GM12878 (cell line): ENCODE data around the gene ELAVL2. TPM values are rescaled to one million over a fixed set of nuclear protein-coding genes. Genes with fewer than 3 reads are reported as not detected.

Experiments used
- ATAC-seq: fragments of 200-7000 bp; cut with Tn5 transposase; 3 replicates; pipeline ENCODE4 v1.9.1; 2020; ENCODE audit warnings: mild to moderate bottlenecking, moderate library complexity
- BruUV-seq: library from RNA; stranded (reverse); fragments of 400-500 nt; replicated peaks from 2 replicates; lab custom pipeline; 2021; lab: Mats Ljungman, UMichigan
- CTCF ChIA-PET: fragments of 300-600 bp; sonication (Branson Sonifier 250); formaldehyde crosslinking; extraction: SDS; loops from one replicate; lab custom pipeline; 2021; ENCODE audit warnings: inconsistent platforms; lab: Yijun Ruan, JAX
- POLR2A ChIA-PET: fragments of 350-600 bp; formaldehyde crosslinking; extraction: SDS; loops from one replicate; lab custom pipeline; 2021; ENCODE audit warnings: inconsistent platforms; lab: Charles Lee
- RAD21 ChIA-PET: fragments of 300-600 bp; sonication (Branson Sonifier 250); formaldehyde crosslinking; loops from one replicate; lab custom pipeline; 2023; ENCODE audit warnings: antibody characterized with exemption; ENCODE audit not compliant: unreplicated experiment; lab: Charles Lee
- SMC1A ChIA-PET: fragments of 300-600 bp; sonication (Branson Sonifier 250); formaldehyde crosslinking; loops from one replicate; lab custom pipeline; 2023; ENCODE audit not compliant: unreplicated experiment, uncharacterized antibody; lab: Charles Lee
- DNase-seq: peaks from one replicate; pipeline ENCODE4 v3.0.0-alpha.2; 2011; ENCODE audit warnings: low read depth, low spot score
- FAIRE-seq: peaks from 3 replicates; lab custom pipeline; 2011; peaks lifted over from hg19 to GRCh38; lab: Jason Lieb, UNC
- H2AFZ ChIP-seq: 2 replicates; pipeline ENCODE4 v1.6.0; 2011; ENCODE audit warnings: low read depth, low read length, control low read depth; ENCODE audit not compliant: control insufficient read depth
- H3K27ac ChIP-seq: 2 replicates; pipeline ENCODE4 v1.5.1; 2011; ENCODE audit warnings: control low read depth; ENCODE audit not compliant: control insufficient read depth, insufficient read depth
- H3K27me3 ChIP-seq, 2 experiments: replicated peaks in 1 of 2; 2 replicates each; pipeline versions ENCODE4 v1.6.0 to v1.6.1; 2011; ENCODE audit warnings: low read length in 1 of 2; ENCODE audit not compliant: control insufficient read depth in 2 of 2, insufficient read depth in 2 of 2
- H3K36me3 ChIP-seq, 2 experiments: 2 replicates each; pipeline ENCODE4 v1.5.1; 2011; ENCODE audit warnings: low read length in 1 of 2; ENCODE audit not compliant: control insufficient read depth in 2 of 2, insufficient read depth in 2 of 2
- H3K4me1 ChIP-seq: 2 replicates; pipeline ENCODE4 v1.6.1; 2011; ENCODE audit warnings: mild to moderate bottlenecking, low read length, moderate library complexity, mixed read lengths; ENCODE audit not compliant: control insufficient read depth, insufficient read depth
- H3K4me2 ChIP-seq: 2 replicates; pipeline ENCODE4 v1.6.0; 2011; ENCODE audit warnings: control low read depth; ENCODE audit not compliant: control insufficient read depth, insufficient read depth
- H3K4me3 ChIP-seq: fragments of 200-600 bp; sonication (generic); 2 replicates; pipeline ENCODE4 v1.5.1; 2016
- H3K79me2 ChIP-seq: 2 replicates; pipeline ENCODE4 v1.6.0; 2011; ENCODE audit warnings: low read length; ENCODE audit not compliant: control insufficient read depth, insufficient read depth
- H3K9ac ChIP-seq: 2 replicates; pipeline ENCODE4 v1.8.0; 2011; ENCODE audit warnings: low read length, control low read depth, mixed read lengths; ENCODE audit not compliant: control insufficient read depth, insufficient read depth
- H3K9me3 ChIP-seq: replicated peaks from 3 replicates; pipeline ENCODE4 v1.5.1; 2011; ENCODE audit warnings: mild to moderate bottlenecking, low read length; ENCODE audit not compliant: control insufficient read depth, insufficient read depth
- H4K20me1 ChIP-seq: 2 replicates; pipeline ENCODE4 v1.6.0; 2011; ENCODE audit not compliant: control insufficient read depth, insufficient read depth
- EP300 ChIP-seq, 2 experiments: fragments of 150-350 bp in 1 of 2; IDR thresholded peaks; 2 replicates each; pipeline ENCODE4 v1.6.1; 2011 to 2012; ENCODE audit warnings: low read depth in 2 of 2, low read length in 2 of 2, borderline replicate concordance in 1 of 2, improper control_type of control experiment in 1 of 2, inconsistent platforms in 1 of 2; ENCODE audit not compliant: control insufficient read depth in 1 of 2
- FOXM1 ChIP-seq: IDR thresholded peaks from 2 replicates; pipeline ENCODE4 v1.6.1; 2012; ENCODE audit warnings: low read depth, mild to moderate bottlenecking, inconsistent platforms, low read length, moderate library complexity
- MYB ChIP-seq: fragments of 150-350 bp; IDR thresholded peaks from 2 replicates; pipeline ENCODE4 v1.6.1; 2014; ENCODE audit warnings: mild to moderate bottlenecking, low read depth, low read length, borderline replicate concordance
- POLR2A ChIP-seq: IDR thresholded peaks from 2 replicates; pipeline ENCODE4 v1.6.1; 2011; ENCODE audit warnings: low read depth, mild to moderate bottlenecking, low read length
- TCF12 ChIP-seq: IDR thresholded peaks from 2 replicates; pipeline ENCODE4 v1.6.1; 2011; ENCODE audit warnings: low read depth, mild to moderate bottlenecking, low read length
- ZNF217 ChIP-seq: fragments of 450-650 bp; IDR thresholded peaks from 2 replicates; pipeline ENCODE4 v1.6.1; 2017; ENCODE audit warnings: antibody characterized with exemption, mild to moderate bottlenecking
- ZNF274 ChIP-seq: IDR thresholded peaks from one replicate; pipeline ENCODE4 v1.8.0; 2011; ENCODE audit not compliant: insufficient read length, insufficient read depth
- WGBS: methylation state at CpG from one replicate; pipeline ENCODE4 v1.1.6; 2016; ENCODE audit warnings: low lambda C conversion rate; ENCODE audit not compliant: insufficient replicate concordance, insufficient coverage; ENCODE audit errors: missing lambda C conversion rate; 5-methylcytosine and 5-hydroxymethylcytosine counted together
- in situ Hi-C: fragments of 300-500 bp; cut with MboI; formaldehyde crosslinking; loops from 9 replicates; pipeline ENCODE4 v1.14.3; 2018; ENCODE audit warnings: mixed read lengths
- intact Hi-C: fragments of 100-400 bp; cut with micrococcal nuclease; formaldehyde crosslinking; loops from one replicate; pipeline ENCODE4 v1.14.2; 2022; ENCODE audit not compliant: unreplicated experiment
- polyA plus RNA-seq, 11 experiments: library from polyadenylated mRNA; depleted of rRNA in 4 of 11; unstranded in 6 of 11; stranded (reverse) in 5 of 11; fragments of >200 nt; fragmentation: Nextera tagmentation in 4 of 11; fragmentation: Illumina TruSeq in 1 of 11; extraction: Ambion mirVana in 4 of 11; extraction: Trizol in 1 of 11; gene quantifications; 1 replicate in 1 of 11; 2 replicates in 10 of 11; pipeline versions ENCODE4 v1.2.1 to v1.2.3, GENCODE V29; 2011 to 2016; ENCODE audit warnings: inconsistent platforms in 2 of 11, missing spikeins in 2 of 11, low read depth in 1 of 11
- total RNA-seq, 4 experiments: library from RNA; depleted of rRNA in 3 of 4; stranded (reverse); fragments of >200 nt in 3 of 4; fragmentation: Illumina TruSeq in 1 of 4; extraction: Trizol in 1 of 4; gene quantifications; 2 replicates each; pipeline versions ENCODE4 v1.2.1 to v1.2.3, GENCODE V29; 2013 to 2021
- TF ChIP-seq, protein P1 (sequence below): fragments of 450-650 bp; IDR thresholded peaks from 2 replicates; pipeline ENCODE4 v1.6.1; 2017; ENCODE audit warnings: mild to moderate bottlenecking
- TF ChIP-seq, protein P2 (sequence below): IDR thresholded peaks from 2 replicates; pipeline ENCODE4 v1.6.1; 2012; ENCODE audit warnings: mild to moderate bottlenecking, low read depth, low read length

ELAVL2 gene
- total and polyA plus RNA-seq, 10 of the 15 experiments (the other 5 are each of a cell fraction or from before 2014, with no cell fraction given), result 0.24 to 2.6 (median 0.76) TPM

DNA sequence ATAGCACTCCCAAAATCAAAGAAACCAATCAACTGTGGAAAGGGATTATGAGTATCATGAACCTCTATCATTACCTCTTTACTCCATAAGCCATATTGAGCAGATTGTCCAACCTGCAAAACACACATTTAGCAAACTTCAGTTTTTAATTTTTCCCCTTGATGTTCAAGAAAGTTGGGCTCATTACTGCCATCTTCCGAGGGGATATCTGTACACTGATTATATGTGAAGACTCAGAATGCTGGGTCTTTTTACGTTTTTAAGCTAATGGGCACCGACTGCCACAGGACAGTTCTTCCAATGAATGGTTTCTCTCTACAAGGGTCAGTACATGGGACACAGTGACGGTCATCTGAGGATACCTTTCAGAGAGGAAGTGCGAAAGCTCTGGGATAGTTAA is 132.7 kb downstream of the ELAVL2 start:
- 36% methylated on average over 5 of the region's 5 CpGs for WGBS
- CTCF ChIA-PET, result interaction anchor here (1.0 to 1.5 kb wide), 2 partner anchors 21 to 239 kb away, joined by 4 read pairs; no protein-coding TSS in a partner anchor

More for the DNA sequence above, 132.7 kb downstream of the ELAVL2 start:
- Histone ChIP-seq H3K4me3 (no peak overlapping the region), H3K4me2 (no peak overlapping the region), H3K36me3 (no peaks in the 10 kb centered on the region), H3K27me3 (no peaks in the 10 kb centered on the region), H2AFZ (no peak overlapping the region), H3K9me3 (no peaks in the 10 kb centered on the region), H3K79me2 (no peaks in the 10 kb centered on the region), H3K9ac (no peak overlapping the region), H3K4me1 (no peaks in the 10 kb centered on the region), H4K20me1 (no peaks in the 10 kb centered on the region), H3K27ac (no peak overlapping the region)
- SMC1A ChIA-PET, result interaction anchor here (0.8 to 1.6 kb wide), 10 partner anchors 8 to 156 kb away, joined by 3 to 5 read pairs (median 4); no protein-coding TSS in a partner anchor
- no TSS peak for BruUV-seq
- no peak for FAIRE-seq
- ATAC-seq, result peak; percentile 58
- POLR2A ChIA-PET, result no interaction called here
- in situ Hi-C loops, result no loop called here
- TF ChIP-seq EP300 (IDR thresholded peaks at IDR 0.05; ENCODE audit: borderline replicate concordance in 1 of 2, control insufficient read depth in 1 of 2, low read depth in 2 of 2, low read length in 2 of 2) (no peak), TCF12 (no peak), ZNF274 (no peak), FOXM1 (no peak), MYB (no peak), POLR2A (no peak), ZNF217 (no peak)
- TF ChIP-seq, protein P1, sequence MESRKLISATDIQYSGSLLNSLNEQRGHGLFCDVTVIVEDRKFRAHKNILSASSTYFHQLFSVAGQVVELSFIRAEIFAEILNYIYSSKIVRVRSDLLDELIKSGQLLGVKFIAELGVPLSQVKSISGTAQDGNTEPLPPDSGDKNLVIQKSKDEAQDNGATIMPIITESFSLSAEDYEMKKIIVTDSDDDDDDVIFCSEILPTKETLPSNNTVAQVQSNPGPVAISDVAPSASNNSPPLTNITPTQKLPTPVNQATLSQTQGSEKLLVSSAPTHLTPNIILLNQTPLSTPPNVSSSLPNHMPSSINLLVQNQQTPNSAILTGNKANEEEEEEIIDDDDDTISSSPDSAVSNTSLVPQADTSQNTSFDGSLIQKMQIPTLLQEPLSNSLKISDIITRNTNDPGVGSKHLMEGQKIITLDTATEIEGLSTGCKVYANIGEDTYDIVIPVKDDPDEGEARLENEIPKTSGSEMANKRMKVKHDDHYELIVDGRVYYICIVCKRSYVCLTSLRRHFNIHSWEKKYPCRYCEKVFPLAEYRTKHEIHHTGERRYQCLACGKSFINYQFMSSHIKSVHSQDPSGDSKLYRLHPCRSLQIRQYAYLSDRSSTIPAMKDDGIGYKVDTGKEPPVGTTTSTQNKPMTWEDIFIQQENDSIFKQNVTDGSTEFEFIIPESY, result no peak
- TF ChIP-seq, protein P2, sequence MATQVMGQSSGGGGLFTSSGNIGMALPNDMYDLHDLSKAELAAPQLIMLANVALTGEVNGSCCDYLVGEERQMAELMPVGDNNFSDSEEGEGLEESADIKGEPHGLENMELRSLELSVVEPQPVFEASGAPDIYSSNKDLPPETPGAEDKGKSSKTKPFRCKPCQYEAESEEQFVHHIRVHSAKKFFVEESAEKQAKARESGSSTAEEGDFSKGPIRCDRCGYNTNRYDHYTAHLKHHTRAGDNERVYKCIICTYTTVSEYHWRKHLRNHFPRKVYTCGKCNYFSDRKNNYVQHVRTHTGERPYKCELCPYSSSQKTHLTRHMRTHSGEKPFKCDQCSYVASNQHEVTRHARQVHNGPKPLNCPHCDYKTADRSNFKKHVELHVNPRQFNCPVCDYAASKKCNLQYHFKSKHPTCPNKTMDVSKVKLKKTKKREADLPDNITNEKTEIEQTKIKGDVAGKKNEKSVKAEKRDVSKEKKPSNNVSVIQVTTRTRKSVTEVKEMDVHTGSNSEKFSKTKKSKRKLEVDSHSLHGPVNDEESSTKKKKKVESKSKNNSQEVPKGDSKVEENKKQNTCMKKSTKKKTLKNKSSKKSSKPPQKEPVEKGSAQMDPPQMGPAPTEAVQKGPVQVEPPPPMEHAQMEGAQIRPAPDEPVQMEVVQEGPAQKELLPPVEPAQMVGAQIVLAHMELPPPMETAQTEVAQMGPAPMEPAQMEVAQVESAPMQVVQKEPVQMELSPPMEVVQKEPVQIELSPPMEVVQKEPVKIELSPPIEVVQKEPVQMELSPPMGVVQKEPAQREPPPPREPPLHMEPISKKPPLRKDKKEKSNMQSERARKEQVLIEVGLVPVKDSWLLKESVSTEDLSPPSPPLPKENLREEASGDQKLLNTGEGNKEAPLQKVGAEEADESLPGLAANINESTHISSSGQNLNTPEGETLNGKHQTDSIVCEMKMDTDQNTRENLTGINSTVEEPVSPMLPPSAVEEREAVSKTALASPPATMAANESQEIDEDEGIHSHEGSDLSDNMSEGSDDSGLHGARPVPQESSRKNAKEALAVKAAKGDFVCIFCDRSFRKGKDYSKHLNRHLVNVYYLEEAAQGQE, result no peak
- no peak for DNase-seq
- RAD21 ChIA-PET, result interaction anchor here (0.6 to 3.9 kb wide), 2 partner anchors 10 to 209 kb away, joined by 3 to 15 read pairs; no protein-coding TSS in a partner anchor
- intact Hi-C loops, result no loop called here
